ES-I3 (cell line): ENCODE data around the gene UFSP1.

Experiments used
- H3K36me3 ChIP-seq: 2 replicates; pipeline ENCODE4 v1.6.1; 2013; ENCODE audit warnings: mild to moderate bottlenecking, low read length, control low read depth, moderate library complexity; ENCODE audit not compliant: insufficient read depth
- H3K4me1 ChIP-seq: 2 replicates; pipeline ENCODE4 v1.6.1; 2013; ENCODE audit warnings: mild to moderate bottlenecking, control low read depth, low read length; ENCODE audit not compliant: insufficient read depth
- H3K9ac ChIP-seq: 2 replicates; pipeline ENCODE4 v1.6.1; 2013; ENCODE audit warnings: low read depth, mild to moderate bottlenecking, low read length, moderate library complexity
- H3K9me3 ChIP-seq: 2 replicates; pipeline ENCODE4 v1.6.1; 2013; ENCODE audit warnings: mild to moderate bottlenecking, low read length, moderate library complexity; ENCODE audit not compliant: control insufficient read depth, insufficient read depth

The UFSP1 gene

DNA sequence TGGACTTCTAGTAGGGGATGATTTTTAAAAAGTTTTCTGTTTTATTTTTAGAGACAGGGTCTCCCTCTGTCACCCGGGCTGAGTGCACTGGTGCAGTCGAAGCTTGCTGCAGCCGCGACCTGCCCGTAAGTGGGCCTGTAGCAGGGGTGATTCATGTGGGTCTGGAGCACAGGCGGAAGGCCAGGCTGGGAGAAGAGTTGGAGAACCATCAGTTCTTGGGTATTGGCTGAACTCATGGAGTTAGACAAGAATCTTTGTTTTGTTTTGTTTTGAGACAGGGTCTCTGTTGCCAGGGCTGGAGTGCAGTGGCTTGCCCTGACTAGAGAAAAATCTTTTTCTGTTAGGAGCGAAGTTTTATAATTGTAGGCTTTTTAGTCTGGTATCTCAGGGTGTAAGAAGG, 8.9 kb downstream of the UFSP1 start:
- Histone ChIP-seq H3K4me1 (peaks cover 7% of the 10 kb centered on the region; the same call in 1 of the 2 replicates), H3K36me3 (peaks cover 26% of the 10 kb centered on the region), H3K9ac (no peak overlapping the region), H3K9me3 (no peaks in the 10 kb centered on the region)

DNA sequence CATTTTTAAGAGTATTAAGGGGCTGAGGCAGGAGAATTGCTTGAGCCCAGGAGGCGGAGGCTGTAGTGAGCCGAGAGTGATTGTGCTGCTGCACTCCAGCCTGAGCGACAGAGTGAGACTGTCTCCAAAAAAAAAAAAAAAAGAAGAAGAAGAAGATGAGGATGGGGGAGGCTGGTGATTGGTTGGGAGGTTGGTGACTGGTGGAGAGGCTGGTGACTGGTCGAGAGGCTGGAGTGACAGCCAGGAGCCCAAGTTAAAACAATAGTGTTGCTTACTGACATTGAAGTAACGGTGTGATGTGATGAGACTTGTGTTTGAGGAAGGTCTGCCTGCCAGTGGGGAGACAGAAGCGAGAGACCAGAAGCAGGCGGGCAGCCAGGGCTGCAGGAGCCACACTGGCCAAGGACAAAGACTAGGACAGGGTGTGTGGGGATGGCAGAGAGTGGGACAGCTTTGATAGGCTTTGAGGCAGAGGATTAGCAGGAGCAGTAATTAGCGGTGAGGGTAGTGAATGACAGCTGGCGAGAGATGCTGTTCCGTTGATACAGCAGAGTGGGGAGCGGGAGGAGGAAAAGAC, 9.7 kb downstream of the UFSP1 start:
- Histone ChIP-seq H3K9me3 (no peaks in the 10 kb centered on the region), H3K36me3 (peaks cover 26% of the 10 kb centered on the region), H3K4me1 (peaks cover 7% of the 10 kb centered on the region; the same call in 1 of the 2 replicates), H3K9ac (no peak overlapping the region)

DNA sequence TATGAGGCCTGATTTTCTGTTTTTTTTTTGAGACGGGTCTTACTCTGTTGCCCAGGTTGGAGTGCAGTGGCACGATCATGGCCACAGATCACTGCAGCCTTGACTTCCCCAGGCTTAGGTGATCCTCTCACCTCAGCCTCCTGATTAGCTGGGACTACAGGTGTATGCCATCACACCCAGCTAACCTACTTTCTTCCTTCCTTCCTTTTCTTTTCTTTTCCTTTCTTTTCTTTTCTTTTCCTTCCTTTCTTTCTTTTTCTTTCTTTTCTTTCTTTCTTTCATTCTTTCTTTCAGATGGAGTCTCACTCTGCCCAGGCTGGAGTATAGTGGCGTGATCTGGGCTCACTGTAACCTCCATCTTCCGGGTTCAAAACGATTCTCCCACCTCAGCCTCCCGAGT, 10.8 kb downstream of the UFSP1 start:
- H3K4me1 ChIP-seq, result peaks cover 7% of the 10 kb centered on the region; the same call in 1 of the 2 replicates
- H3K9ac ChIP-seq, result no peak overlapping the region
- peaks cover 19% of the 10 kb centered on the region for H3K36me3 ChIP-seq
- no peaks in the 10 kb centered on the region for H3K9me3 ChIP-seq

DNA sequence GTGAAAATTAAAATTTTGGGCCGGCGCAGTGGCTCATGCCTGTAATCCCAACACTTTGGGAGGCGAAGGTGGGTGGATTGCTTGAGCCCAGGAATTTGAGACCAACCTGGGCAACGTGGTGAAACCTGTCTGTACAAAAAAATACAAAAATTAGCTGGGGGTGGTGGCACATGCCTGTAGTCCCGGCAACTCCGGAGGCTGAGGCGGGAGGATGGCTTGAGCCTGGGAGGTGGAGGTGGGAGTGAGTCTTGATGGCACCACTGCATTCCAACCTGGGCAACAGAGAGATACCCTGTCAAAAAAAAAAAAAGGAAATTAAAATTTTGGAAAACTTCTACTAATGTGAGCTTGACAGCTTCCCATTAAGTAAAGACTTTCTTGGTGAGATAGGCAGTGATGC, 11.5 kb downstream of the UFSP1 start:
- H3K9me3 ChIP-seq, result no peaks in the 10 kb centered on the region
- H3K9ac ChIP-seq, result no peak overlapping the region
- H3K36me3 ChIP-seq, result peaks cover 18% of the 10 kb centered on the region
- H3K4me1 ChIP-seq, result peaks cover 7% of the 10 kb centered on the region; the same call in 1 of the 2 replicates

DNA sequence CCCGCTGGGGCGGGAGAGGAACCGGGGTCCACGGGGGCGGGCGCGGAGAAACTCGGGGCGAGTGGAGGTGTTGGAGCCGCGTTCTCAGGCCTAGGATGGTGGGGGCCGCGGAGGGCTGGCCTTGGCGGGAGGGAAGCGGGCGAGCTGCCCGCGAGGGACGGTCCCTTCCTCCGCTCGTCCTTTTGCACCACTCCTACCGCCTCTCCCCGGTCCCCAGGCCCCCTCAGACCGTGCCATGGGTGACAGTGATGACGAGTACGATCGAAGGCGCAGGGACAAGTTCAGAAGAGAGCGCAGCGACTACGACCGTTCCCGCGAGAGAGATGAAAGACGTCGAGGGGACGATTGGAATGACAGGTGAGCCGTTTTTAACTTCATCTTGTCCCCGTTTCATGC, 14.2 kb downstream of the UFSP1 start:
- peaks cover 7% of the 10 kb centered on the region; the same call in 1 of the 2 replicates for H3K4me1 ChIP-seq

DNA sequence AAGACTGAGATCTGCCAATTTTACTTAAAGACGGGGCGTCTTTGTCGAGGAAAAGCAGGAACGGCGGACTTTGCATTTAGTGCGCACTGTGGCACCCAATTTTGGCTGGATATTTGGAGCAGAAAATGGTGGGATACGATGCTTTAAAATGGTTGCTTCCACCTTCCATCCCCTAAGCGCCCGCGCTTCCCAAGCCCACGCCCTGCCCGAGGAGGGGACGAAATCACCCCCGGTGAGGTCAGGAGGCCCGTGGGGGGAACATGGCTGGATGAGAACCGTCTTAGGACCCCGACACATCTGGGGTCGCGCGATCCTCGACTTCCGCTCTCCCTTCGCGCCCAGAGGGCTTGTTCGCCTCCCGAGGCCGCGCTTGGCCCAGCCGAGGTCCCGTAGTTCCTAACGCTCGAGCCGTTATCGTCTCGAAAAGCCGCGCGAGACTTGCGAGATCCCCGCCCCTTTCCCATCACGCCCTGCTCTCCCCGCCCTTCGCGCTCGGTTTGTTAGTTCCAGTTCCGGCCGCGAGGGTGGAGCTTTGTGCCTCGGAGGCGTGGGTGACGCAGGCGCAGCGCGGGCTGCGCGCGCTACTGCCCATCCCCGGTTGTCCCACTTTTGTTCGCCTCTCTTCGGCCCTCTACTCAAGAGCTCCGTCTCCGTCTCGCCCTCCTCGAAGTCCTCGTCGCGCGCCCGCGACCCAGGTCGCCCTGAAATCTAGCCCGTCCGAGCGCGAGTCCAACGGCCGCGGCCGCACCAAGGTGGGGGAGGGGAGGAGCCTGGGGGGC, 14.7 kb downstream of the UFSP1 start, which contains the start of gene SRRT:
Gene SRRT, plus strand, starts transcription at position 527 of the 779 bp plus-strand sequence. CDS start 488 bp downstream, outside the sequence.
- peaks cover 7% of the 10 kb centered on the region; the same call in 1 of the 2 replicates for H3K4me1 ChIP-seq
- peaks cover 16% of the 10 kb centered on the region for H3K36me3 ChIP-seq
- H3K9me3 ChIP-seq, result no peaks in the 10 kb centered on the region
- peak within 1 kb of the TSS; percentile 66 for H3K9ac ChIP-seq

More for the DNA sequence above, 14.2 kb downstream of the UFSP1 start:
- no peaks in the 10 kb centered on the region for H3K9me3 ChIP-seq
- H3K36me3 ChIP-seq, result peaks cover 16% of the 10 kb centered on the region
- H3K9ac ChIP-seq, result peak overlapping the region; percentile 66

DNA sequence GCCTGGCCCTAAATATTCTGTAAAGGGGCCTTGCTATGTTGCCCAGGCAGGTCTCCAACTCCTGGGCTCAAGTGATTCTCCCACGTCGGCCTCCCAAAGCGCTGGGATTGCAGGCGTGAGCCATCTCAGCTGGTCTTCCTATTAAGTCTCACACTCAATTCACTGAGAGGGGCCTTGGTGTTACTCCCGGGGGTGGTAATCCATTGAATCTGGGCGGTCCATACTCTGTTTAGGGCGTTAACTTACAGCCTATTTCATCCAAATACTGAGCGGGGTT, 15.3 kb downstream of the UFSP1 start:
- no peaks in the 10 kb centered on the region for H3K9me3 ChIP-seq
- H3K36me3 ChIP-seq, result peaks cover 14% of the 10 kb centered on the region
- H3K9ac ChIP-seq, result peak overlapping the region; percentile 66
- H3K4me1 ChIP-seq, result peaks cover 7% of the 10 kb centered on the region; the same call in 1 of the 2 replicates

DNA sequence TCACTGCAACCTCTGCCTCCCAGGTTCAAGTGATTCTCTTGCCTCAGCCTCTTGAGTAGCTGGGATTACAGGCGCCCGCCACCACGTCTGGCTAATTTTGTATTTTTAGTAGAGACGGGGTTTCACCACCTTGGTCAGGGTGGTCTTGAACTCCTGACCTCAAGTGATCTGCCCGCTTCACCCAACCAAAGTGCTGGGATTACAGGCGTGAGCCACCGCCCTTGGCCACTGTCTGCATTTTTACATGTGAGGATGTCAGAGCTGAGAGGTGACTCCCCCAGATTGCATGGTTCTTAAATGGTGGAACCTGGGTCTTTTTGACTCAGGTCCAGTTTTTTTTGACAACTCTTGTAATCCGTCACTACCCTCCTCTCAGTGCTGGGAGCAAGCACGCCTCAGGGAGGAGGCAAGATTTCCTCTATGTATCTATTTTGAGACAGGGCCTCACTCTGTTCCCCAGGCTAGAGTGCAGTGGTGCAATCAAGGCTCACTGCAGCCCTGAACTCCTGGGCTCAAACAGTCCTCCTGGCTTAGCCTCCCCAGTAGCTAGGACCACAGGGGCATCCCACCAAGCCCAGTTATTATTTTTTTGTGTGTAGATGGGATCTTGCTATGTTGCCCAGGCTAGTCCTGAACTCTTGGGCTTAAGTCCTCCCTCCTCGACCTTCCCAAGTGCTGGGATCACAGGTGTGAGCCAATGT, 15.8 kb downstream of the UFSP1 start:
- Histone ChIP-seq H3K9me3 (no peaks in the 10 kb centered on the region), H3K9ac (peak overlapping the region; percentile 66; the same call in 1 of the 2 replicates), H3K36me3 (peaks cover 17% of the 10 kb centered on the region), H3K4me1 (peaks cover 7% of the 10 kb centered on the region; the same call in 1 of the 2 replicates)

DNA sequence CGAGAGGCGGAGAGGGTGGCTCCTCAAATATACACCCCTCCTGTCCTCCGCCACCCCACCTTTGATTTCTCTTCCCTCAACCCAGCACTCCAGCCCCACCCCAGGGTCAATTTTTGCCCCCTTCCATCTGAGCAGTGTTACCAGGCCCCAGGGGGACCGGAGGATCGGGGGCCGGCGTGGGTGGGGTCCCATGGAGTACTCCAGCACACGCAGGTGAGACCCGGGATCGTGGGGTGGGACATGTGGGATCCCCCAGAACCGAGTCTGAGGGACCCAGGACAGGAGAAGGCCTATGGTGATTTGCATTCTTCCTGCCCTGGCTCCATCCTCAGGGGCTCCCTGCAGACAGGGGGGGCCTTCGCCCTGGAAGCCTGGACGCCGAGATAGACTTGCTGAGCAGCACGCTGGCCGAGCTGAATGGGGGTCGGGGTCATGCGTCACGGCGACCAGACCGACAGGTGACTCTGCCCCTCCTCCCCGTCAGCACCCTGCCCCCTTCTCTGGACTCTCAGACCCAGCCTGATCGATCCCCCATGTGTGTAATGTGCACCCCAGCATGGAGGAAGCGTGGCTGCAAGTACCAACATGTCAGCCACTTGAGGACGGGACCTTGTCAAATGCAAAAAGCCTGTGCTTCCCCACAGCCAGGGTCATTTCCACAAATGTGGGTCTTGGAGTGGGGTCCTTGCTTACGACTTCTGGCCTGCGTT, 21.6 kb downstream of the UFSP1 start:
- H3K4me1 ChIP-seq, result no peaks in the 10 kb centered on the region; the same call in 1 of the 2 replicates
- H3K9ac ChIP-seq, result peak overlapping the region; percentile 98
- H3K9me3 ChIP-seq, result no peaks in the 10 kb centered on the region
- H3K36me3 ChIP-seq, result peaks cover 9% of the 10 kb centered on the region

DNA sequence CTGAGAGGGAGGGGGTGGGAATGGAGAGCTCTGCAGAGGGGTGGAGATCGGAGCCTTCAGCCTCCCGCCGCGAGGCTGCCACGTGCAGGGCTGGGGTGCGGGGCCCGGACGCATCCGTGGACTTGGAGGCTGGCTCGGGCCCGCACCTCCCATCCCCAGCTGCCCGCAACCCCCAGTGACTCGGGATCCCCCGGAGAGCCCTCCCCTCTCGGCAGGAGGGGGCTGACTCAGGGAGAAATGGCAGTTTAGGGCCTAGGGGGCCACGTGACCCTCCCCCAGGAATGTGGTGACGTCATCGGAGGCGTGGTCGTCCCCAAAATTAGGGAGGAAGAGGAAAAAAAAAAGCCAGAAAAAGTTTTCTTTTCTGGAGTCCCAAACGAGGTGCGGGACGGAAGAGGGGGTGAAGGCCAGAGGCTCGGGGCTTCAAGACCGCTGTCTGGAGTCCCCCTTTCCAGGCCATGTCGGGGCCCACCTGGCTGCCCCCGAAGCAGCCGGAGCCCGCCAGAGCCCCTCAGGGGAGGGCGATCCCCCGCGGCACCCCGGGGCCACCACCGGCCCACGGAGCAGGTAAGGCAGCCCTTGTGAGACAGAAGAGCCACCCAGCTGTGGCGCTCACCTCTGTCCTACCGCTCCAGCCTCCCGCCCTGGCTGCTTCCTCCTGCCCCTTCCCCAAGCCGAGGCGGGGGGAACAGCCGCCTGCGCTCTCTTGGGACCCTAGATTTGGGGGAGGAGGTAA, 22.3 kb downstream of the UFSP1 start, which contains the start of gene TRIP6:
Gene TRIP6, plus strand, starts transcription at position 348 of the 736 bp plus-strand sequence. Its CDS starts 111 bp downstream, at position 459.
- H3K9me3 ChIP-seq, result no peaks in the 10 kb centered on the region
- no peaks in the 10 kb centered on the region; the same call in 1 of the 2 replicates for H3K4me1 ChIP-seq
- peaks cover 5% of the 10 kb centered on the region for H3K36me3 ChIP-seq
- H3K9ac ChIP-seq, result peak within 1 kb of the TSS; percentile 98

DNA sequence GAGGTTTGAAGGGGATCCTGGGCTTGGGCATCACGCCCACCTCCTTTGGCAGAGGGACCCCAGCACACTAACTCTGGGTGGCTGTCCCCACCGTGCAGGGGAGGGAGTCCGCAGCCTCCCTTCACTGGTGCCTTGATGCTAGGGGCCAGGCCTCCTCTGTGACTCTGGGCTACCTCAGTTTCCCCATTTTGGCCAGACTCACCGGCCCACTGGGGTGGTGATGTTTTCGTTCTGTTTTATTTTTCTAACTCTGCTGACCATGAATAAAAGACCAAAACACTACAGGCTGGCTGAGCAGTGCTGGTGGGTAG, 22.8 kb downstream of the UFSP1 start:
- Histone ChIP-seq H3K36me3 (peaks cover 5% of the 10 kb centered on the region), H3K4me1 (no peaks in the 10 kb centered on the region; the same call in 1 of the 2 replicates), H3K9me3 (no peaks in the 10 kb centered on the region), H3K9ac (peak overlapping the region; percentile 98)

DNA sequence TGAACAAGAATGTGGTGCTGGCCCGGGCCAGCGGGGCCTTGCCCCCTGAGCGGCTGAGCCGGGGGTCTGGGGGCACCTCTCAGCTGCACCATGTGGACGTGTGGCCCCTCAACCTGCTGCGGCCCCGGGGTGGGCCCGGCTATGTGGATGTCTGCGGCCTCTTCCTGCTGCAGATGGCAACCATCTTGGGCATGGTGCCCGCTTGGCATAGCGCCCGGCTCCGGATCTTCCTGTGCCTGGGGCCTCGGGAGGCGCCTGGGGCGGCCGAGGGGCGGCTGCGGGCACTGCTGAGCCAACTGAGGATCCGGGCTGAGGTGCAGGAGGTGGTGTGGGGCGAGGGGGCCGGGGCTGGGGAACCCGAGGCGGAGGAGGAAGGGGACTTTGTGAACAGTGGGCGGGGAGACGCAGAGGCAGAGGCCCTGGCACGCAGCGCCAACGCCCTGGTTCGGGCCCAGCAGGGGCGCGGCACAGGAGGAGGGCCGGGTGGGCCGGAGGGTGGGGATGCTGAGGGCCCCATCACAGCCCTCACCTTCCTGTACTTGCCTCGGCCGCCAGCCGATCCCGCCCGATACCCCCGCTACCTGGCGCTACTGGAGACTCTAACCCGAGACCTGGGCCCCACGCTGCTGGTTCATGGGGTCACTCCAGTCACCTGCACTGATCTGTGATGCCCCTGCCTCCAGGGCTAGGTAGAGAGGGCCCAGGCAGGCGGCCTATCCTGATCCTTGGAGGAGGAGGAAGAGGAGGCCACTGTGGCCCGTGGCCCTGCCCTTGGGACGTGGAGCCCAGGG, 23.4 kb downstream of the UFSP1 start:
- Histone ChIP-seq H3K9me3 (no peaks in the 10 kb centered on the region), H3K36me3 (peaks cover 5% of the 10 kb centered on the region), H3K9ac (peak overlapping the region; percentile 98; the same call in 1 of the 2 replicates), H3K4me1 (no peaks in the 10 kb centered on the region; the same call in 1 of the 2 replicates)

DNA sequence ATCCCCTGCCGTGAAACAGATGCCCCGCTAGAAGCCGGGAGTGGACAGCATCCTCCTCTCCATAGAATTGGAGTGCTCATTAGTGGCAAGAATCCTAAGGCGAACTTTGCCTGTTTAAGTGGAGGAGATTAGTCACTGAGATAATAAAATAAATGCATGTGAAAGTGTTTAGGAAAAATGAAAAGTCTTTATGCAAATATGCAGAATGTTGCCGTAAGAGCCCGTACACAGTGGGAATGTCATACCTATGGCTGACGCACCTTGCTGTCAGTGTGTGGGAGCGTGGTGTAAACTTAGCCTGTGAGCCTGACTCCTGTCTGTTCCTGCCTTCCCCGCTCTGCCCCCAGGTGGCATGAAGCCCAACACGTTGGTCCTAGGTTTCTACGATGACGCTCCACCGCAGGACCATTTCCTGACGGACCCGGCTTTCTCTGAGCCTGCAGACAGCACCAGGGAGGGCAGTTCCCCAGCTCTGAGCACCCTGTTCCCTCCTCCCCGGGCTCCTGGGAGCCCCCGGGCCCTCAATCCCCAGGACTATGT, 24.1 kb downstream of the UFSP1 start:
- H3K4me1 ChIP-seq, result no peaks in the 10 kb centered on the region; the same call in 1 of the 2 replicates
- peaks cover 9% of the 10 kb centered on the region; the same call in 1 of the 2 replicates for H3K36me3 ChIP-seq
- H3K9me3 ChIP-seq, result no peaks in the 10 kb centered on the region
- H3K9ac ChIP-seq, result no peak overlapping the region
